H1 (cell line): ENCODE data around the gene PKIB. TPM values are rescaled to one million over a fixed set of nuclear protein-coding genes. Genes with fewer than 3 reads are reported as not detected.

ENCODE experiments used
- ATF3 ChIP-seq: IDR thresholded peaks from 2 replicates; pipeline ENCODE4 v1.6.1; 2011; ENCODE audit warnings: low read depth, mild to moderate bottlenecking, low read length; ENCODE audit not compliant: insufficient read depth
- CREB1 ChIP-seq: IDR thresholded peaks from 2 replicates; pipeline ENCODE4 v1.6.1; 2012; ENCODE audit warnings: inconsistent platforms
- EZH2 ChIP-seq: fragments of 200-600 bp; sonication (generic); IDR thresholded peaks from 2 replicates; pipeline ENCODE4 v1.7.1; 2012; ENCODE audit warnings: low read depth, mild to moderate bottlenecking, moderate library complexity, low read length, inconsistent platforms; ENCODE audit not compliant: severe bottlenecking
- SAP30 ChIP-seq: fragments of 300-600 bp; sonication (generic); IDR thresholded peaks from 2 replicates; pipeline ENCODE4 v1.7.1; 2012; ENCODE audit warnings: low read length, moderate library complexity, mild to moderate bottlenecking, inconsistent platforms; ENCODE audit not compliant: insufficient read depth, insufficient replicate concordance
- TCF12 ChIP-seq: IDR thresholded peaks from 2 replicates; pipeline ENCODE4 v1.6.1; 2011; ENCODE audit warnings: low read depth, mild to moderate bottlenecking, low read length
- ZNF274 ChIP-seq: IDR thresholded peaks from 2 replicates; pipeline ENCODE4 v1.7.0; 2012; ENCODE audit warnings: low read length, borderline replicate concordance; ENCODE audit errors: extremely low read depth
- polyA plus RNA-seq, 7 experiments: library from polyadenylated mRNA; depleted of rRNA in 3 of 7; stranded (reverse) in 5 of 7; unstranded in 2 of 7; fragments of >200 nt in 5 of 7; fragments of 200-250 nt in 2 of 7; gene quantifications; 1 replicate in 5 of 7; 2 replicates in 1 of 7; 4 replicates in 1 of 7; pipeline versions ENCODE4 v1.2.1 to v1.2.3, GENCODE V29; 2011 to 2013; ENCODE audit warnings: missing spikeins in 2 of 7, mixed read lengths in 2 of 7
- total RNA-seq: library from RNA; stranded (reverse); fragmentation: NEBNext Ultra II Directional; extraction: Animal tissue kit (Norgen Biotek cat#: 25700); gene quantifications from 2 replicates; pipeline ENCODE4 v1.2.1, GENCODE V29; 2021

PKIB gene
- total and polyA plus RNA-seq, 2 of the 8 experiments (the other 6 are each of a cell fraction or from before 2014, with no cell fraction given) = 13.5 to 73.3 TPM

GRCh38 chr6:122671251-122671650, 61.0 kb downstream of the PKIB start (continued):
- TF ChIP-seq ATF3 (no peak), ZNF274 (no peak), CREB1 (no peak), TCF12 (no peak), SAP30 (no peak), EZH2 (no peak)
- TF ChIP-seq, all 59 proteins: peak for 0
